ENCODE measurements around the gene TDRD3.

DNA sequence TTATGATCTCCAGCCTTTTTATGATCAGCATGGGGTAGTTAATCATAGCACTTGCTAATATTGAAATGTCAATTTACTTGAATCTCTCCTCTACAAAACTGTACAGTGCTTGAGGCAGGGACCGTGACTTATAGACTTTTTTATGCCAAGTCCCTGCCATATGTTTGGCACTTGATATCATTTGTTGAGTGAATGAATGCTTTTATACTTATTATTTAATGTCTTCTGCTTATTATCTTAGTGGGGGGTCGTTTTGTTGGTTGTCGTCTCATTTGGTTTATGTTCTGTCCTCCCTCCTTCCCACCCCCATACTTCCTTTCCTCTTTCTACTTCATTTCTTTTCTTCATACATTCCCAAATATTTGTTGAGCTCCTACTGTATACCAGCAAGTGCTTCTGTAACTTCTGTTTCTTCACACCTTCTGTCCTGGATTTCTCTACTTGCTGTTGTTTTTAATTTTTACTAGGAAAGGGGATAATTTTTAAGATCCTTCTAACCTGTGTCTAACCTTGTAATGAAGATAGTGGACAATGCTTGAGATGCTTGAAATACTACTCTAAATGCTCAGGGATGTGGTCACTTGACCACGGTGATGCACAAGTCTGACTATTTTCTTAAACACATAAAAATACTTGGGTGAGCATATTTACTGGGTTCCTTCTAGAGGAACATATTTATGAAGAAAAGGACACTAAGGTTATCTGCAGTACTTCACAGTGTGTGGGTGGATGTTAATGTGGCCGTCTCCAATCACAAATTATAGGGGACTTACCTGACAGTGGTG lies 223.8 kb downstream of the TDRD3 start:
- no peak for TF ChIP-seq REST (IDR thresholded peaks at IDR 0.05; ENCODE audit: low read depth)
- no peak for TF ChIP-seq CEBPB (IDR thresholded peaks at IDR 0.05)
- TF ChIP-seq EP300 (IDR thresholded peaks at IDR 0.05; ENCODE audit: borderline replicate concordance): no peak
- no peak for TF ChIP-seq MAX (IDR thresholded peaks at IDR 0.05)
- no peak for TF ChIP-seq RAD21 (IDR thresholded peaks at IDR 0.05; ENCODE audit: low read depth)
